NCI-H526 treated with DMSO at 0.1 percent for 48 hours (cell line): ENCODE data around the gene TRAF1.

Experiments
- DNase-seq: peaks from one replicate; lab custom pipeline; 2025; lab: John Stamatoyannopoulos, UW

The TRAF1 gene

DNA sequence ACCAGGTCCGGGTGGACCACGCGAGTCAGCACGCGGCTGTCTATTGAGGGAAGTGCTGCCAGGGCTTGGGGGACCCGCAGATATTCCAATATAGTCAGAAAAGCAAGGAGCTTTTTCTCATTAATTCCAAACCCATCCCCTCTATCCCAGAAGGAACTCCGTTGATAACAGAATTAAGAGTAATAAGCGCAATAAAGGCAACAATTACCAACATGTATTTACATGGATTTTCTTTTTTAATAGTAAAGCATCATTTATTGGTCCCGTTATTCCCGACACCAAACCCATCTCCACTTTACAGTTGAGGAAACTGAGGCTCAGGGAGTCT, 57.3 kb downstream of the TRAF1 start:
- no peak for DNase-seq

GRCh38 chr9:120868676-120869359, 57.8 kb downstream of the TRAF1 start:
- peak; percentile 75 for DNase-seq

DNA sequence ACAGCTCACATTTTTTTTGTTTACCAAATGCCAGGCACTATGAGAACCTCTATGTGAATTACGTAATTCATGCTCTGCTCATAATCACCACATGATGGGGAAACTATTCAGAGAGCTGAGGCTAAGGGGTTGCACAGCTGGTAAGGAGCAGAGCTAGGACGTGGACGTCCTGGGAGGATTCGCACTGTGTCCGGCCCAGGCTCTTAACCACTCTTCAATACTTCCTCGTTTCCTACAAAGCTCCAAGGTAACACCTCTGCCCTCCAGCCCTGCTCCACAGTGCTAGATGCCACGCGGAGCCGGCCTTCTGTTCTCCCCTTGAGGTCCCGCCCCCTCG, 58.3 kb downstream of the TRAF1 start:
- DNase-seq, result no peak

GRCh38 chr9:120867676-120868338, 58.8 kb downstream of the TRAF1 start:
- no peak for DNase-seq

GRCh38 chr9:120866651-120867050, 59.9 kb downstream of the TRAF1 start:
- DNase-seq, result no peak

GRCh38 chr9:120865809-120866208, 60.8 kb downstream of the TRAF1 start:
- no peak for DNase-seq

- DNase-seq, result no peak
Observed at GRCh38 chr9:120865176-120865575, 61.4 kb downstream of the TRAF1 start.

- DNase-seq, result no peak
Observed at GRCh38 chr9:120864719-120865118, 61.9 kb downstream of the TRAF1 start.

- no peak for DNase-seq
Observed at GRCh38 chr9:120863833-120864232, 62.8 kb downstream of the TRAF1 start.

- no peak for DNase-seq
Observed at GRCh38 chr9:120862452-120862851, 64.1 kb downstream of the TRAF1 start.

GRCh38 chr9:120861935-120862334, 64.7 kb downstream of the TRAF1 start:
- no peak for DNase-seq

DNA sequence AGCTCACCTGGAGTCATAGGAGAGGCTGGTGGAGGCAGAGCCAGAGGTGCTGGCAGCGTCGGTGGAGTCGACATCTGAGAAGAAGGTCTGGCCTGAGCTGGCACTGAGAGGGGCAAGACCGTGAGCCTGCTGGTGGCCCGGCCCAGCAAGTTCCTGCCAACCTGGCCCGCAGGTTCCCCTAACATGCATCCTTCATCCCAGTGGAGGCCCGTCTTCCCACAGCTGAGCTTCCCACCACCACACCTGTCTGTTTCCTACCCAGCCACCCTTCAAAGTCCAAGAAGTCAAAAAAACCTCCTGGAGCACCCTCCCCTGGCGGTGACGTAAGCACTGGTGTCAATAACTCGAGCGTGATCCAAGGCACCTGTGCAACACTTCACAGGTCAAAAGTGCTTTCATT, 66.5 kb downstream of the TRAF1 start:
- no peak for DNase-seq

GRCh38 chr9:120859361-120859760, 67.2 kb downstream of the TRAF1 start:
- no peak for DNase-seq

DNA sequence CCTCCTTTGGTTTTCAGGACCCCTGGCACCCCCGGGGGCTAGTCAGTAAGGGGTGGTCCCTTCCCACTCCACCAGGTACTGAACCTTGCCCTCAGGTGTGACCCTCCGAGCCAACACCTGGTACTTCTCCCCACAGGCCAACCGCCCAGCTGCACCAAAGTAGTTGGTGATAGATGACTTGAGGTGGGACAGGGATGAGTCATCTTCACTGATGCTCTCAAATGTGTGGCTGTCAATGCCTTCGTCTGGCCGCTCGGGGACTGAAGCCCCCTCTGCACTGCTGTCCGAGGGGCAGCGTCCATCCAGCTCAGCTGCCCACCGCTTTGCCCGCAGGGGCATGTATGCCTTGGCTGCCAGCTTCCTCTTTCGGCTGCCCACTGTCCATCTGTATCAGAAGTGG, 68.7 kb downstream of the TRAF1 start:
- no peak for DNase-seq

DNA sequence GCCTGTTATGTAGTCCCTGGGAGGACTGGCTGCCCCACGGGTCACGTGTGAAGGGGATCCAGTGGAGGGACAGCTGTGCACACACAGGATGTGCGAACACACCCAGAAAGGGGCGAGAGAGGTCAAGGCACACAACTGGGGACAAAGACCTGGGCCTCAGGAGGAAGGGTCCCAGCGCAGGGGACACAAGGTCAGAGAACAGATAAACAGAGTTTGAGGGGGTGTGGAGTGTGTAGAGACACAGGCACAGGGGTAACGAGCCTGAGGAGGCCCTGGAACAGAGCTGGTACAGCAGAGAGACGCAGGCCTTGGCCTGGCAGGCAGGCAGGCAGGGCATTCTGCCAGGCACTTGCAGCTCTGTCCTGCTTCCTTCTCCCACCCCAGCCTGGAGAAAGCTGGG, 69.1 kb downstream of the TRAF1 start:
- DNase-seq, result no peak

GRCh38 chr9:120856700-120857099, 69.9 kb downstream of the TRAF1 start:
- DNase-seq, result no peak

DNA sequence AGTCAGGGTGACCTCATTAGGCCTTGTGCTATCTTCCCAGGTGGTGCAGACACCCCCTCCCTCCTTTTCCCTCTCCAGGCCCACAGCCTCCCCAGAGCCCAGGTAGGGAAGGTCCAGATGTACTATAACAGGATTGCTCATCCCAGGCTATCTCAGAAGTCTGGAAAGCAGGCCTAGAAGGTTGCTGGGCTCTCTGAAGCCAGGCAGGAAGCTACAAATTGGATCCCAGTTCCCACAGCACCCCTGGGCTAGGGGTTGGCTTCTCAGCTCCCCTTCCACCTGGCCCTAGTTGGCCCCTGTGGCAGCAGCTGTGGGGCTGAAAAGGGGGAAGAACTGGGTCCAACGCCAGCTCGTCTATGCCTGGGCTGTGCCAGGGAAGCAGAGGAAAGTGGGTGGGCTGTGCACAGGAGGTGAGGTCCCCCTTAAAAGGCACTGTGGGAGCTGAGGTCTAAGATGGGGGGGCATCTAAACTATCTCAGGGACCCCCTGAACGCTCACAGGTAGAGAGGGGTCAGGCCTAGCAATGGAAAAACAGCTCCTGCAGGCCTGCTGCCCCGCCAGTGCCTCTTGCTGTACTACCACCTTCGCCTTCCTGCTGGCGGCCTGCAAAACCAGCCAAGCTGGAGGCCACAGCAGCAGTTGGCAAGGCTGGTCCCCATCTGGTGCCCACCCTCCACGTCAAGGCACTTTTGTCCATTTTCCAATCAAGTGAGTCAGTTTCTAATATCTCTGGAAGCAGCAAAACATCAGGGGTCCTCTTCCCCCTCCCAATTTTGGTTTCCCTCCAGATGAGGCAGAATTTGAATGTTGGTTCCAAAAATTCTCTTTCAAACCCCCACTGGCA, 70.5 kb downstream of the TRAF1 start:
- DNase-seq, result no peak

DNA sequence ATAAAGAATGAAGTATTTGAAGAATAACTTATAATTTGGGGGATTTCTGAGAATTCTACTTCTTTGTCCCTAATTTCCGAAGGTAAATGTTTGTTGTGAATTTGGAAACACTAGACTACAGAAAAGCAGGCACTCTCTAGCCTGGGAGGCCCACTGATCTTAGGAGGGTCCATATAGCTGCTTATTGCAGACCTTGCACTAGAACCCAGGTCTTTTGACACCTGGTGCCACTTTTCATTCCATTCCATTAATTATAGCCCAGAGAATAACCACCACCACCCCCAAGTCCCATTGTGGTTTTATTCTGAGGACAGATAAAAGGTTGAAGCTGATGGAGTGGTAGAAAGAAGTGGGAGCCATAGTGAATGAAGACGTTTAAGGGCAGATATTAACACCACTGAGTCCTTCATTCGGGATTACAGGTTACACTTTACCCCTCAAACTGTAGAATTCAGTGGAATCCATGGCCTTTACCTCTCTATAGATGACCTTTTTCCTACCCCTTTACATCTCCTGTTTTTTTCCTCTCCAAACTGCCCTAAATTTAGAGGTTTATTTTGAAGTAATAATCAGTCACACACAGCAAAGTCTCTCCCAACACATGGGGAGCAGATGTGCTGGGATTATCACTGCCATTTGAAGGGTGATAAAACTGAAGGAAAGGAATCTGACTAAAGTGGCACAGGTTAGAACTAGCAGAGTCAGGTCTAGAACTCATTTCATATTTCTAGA, 71.8 kb downstream of the TRAF1 start:
- no peak for DNase-seq

- no peak for DNase-seq
Observed at GRCh38 chr9:120853198-120853597, 73.4 kb downstream of the TRAF1 start.
